HG03575 (cell line): Measurements from ENCODE around the gene SPAG8.

Source experiments
- ATAC-seq: cut with Tn5 transposase; IDR thresholded peaks from one replicate; pipeline ENCODE4 v1.9.1; 2021; ENCODE audit not compliant: unreplicated experiment, insufficient number of reproducible peaks, low FRiP score; ENCODE audit errors: extremely low read depth

Gene SPAG8

GRCh38 chr9:35790025-35790384, 22.1 kb downstream of the SPAG8 start:
- ATAC-seq: no peak

DNA sequence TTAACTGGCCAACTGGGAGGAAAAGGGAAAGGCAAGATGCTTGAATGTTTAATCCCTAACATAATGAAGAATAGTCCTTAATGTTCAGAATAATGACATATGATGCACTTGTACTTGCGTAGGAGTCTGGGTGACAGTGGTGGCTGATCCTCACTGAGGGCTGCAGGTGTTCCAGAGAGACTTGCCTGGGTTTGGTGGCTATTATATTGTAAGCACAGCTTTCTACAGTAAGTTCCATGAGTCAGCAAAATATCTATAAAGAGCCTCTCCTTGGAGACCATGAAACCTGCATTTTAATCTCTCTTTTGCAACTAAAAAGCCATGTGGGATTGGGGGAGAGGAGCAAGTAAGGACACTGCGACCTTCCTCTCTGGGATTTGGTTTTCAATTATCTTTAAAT, 22.5 kb downstream of the SPAG8 start:
- ATAC-seq: no peak

- no peak for ATAC-seq
These were observed 28.6 kb downstream of the SPAG8 start for GRCh38 chr9:35783418-35783817.

- no peak for ATAC-seq
These were observed 31.0 kb downstream of the SPAG8 start for GRCh38 chr9:35781066-35781465.

DNA sequence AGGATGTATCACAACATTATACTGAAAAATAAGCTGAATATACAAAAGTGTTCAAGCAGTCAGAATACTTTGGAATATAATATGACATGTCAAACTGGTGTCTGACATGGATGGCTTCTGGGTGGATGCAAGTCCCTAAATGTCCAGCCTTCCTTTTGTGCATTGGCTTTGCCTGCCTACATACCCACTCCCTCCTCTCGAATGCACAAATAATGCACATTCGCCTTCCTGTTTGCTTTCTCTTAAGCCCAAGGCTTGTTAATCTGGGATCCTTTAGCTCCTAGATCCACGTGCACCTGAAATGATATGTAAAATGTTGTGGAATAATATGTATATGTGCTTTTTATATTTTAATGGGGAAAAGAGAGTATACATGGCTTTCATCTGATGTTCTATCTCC, 33.6 kb downstream of the SPAG8 start:
- no peak for ATAC-seq

- ATAC-seq: no peak
These were observed 36.0 kb downstream of the SPAG8 start for GRCh38 chr9:35776018-35776417.

- no peak for ATAC-seq
These were observed 37.0 kb downstream of the SPAG8 start for GRCh38 chr9:35774907-35775635.

DNA sequence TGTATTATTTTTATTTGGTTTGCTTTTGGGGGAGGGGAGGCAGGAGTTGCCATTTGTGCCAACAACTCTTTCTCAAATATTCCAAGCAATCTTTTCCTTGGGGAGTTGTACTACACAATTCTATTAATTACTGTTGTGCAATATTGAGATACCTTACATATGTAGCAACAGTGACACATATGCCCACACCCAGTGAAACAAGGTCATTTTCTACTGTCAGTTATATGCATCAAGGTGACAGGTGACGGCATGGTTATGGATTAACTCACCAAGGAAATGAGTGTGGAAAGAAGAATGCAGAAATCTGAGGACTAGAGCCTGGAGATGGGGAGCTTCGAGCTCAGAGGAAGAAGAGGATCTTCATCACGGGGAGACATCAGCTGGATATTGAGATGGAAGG, 40.1 kb downstream of the SPAG8 start:
- no peak for ATAC-seq

- no peak for ATAC-seq
These were observed 40.5 kb downstream of the SPAG8 start for GRCh38 chr9:35771534-35771933.

DNA sequence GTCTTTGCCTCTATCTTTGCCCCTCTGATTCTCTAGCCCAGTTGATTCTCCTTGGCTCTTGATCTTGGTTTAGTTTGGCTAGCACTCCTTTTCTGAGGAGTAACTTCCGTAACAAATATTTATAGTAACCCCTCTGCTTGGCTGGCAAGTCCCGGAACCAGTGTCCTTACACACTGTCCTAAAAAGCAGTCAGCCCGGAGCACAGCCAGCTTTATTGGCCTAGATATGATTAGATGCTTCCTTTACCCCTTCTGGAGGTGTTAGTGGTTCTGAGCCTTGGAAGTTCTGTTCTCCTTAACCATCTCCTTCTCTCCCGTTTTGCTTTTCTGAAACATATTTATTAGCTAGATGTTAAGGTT, 41.0 kb downstream of the SPAG8 start:
- ATAC-seq: no peak

GRCh38 chr9:35769763-35770162, 42.3 kb downstream of the SPAG8 start:
- ATAC-seq: no peak

GRCh38 chr9:35767458-35767857, 44.6 kb downstream of the SPAG8 start:
- no peak for ATAC-seq

GRCh38 chr9:35766997-35767396, 45.1 kb downstream of the SPAG8 start:
- no peak for ATAC-seq

DNA sequence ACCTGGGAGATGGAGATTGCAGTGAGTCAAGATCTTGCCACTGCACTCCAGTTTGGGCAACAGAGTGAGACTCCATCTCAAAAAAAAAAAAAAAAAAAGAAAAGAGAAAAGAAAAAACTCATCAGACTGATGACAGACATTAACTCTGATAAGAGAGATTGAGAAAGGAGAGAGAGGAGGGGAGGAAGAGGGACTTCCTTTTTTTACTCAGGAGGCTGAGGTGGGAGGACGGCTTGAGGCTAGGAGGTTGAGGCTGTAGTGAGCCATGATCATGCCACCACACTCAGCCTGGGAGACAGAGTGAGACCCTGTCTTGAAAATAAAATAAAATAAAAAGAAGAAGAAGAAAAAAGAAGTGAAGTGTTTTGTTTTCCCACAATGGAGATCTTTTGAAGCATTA, 48.3 kb downstream of the SPAG8 start:
- ATAC-seq: no peak

- no peak for ATAC-seq
These were observed 48.9 kb downstream of the SPAG8 start for GRCh38 chr9:35763181-35763580.

DNA sequence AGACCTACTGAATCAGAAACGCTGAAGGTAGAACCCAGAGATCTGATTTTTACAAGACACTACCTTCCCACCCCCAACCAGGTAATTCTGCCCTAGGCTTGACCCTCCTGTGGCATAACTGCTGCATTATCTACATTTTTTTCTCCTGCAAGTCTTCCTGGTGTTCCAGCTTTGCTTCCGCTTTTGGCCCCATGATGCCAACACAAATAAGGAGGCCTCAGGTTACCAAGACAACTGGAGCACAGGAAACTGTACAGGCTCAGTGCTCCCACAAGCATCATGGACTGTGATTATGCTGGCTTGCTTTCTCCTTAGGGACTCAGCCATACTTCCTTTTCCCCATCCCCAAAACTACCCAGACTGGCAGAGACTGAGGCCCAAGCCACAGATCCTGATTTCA, 51.4 kb downstream of the SPAG8 start:
- ATAC-seq: no peak

GRCh38 chr9:35759795-35760194, 52.3 kb downstream of the SPAG8 start:
- no peak for ATAC-seq
